Measurements from ENCODE around the gene PLPPR1. TPM values are rescaled to one million over a fixed set of nuclear protein-coding genes. Genes with fewer than 3 reads are reported as not detected.

Gene PLPPR1
- total RNA-seq, 1 experiment from 2014 or later = not detected

GRCh38 chr9:101138509-101138908 is 110.0 kb downstream of the PLPPR1 start:
- ChIA-PET CTCF (no interaction called here), POLR2A (ENCODE audit: low non-redundant PET) (no interaction called here)
- Histone ChIP-seq H3K27me3 (replicated peaks; ENCODE audit: insufficient read depth, low read depth, low read length, poor library complexity) (no peaks in the 10 kb centered on the region), H3K9me3 (ENCODE audit: low read depth, low read length, poor library complexity, severe bottlenecking) (no peaks in the 10 kb centered on the region), H3K4me1 (ENCODE audit: insufficient read depth, low read length, poor library complexity, severe bottlenecking) (no peaks in the 10 kb centered on the region), H3K36me3 (ENCODE audit: insufficient read depth, low read length, poor library complexity, severe bottlenecking) (no peaks in the 10 kb centered on the region), H3K27ac (ENCODE audit: low read depth, low read length, poor library complexity, severe bottlenecking) (no peak overlapping the region), H3K4me3 (ENCODE audit: low read depth, low read length, poor library complexity, severe bottlenecking) (no peak overlapping the region)
- BruUV-seq (replicated peaks) = no TSS peak
- intact Hi-C loops (cut with micrococcal nuclease; ENCODE audit: unreplicated experiment) = no loop called here
- TF ChIP-seq CTCF (conservative IDR thresholded peaks at IDR 0.05; ENCODE audit: low read depth, low read length) = no peak
- TF ChIP-seq EZH2 (IDR thresholded peaks at IDR 0.05; ENCODE audit: borderline replicate concordance, low read depth, low read length, poor library complexity, severe bottlenecking) = no peak
- no peak for DNase-seq (ENCODE audit: low spot score)

GRCh38 chr9:101139082-101139481 is 110.6 kb downstream of the PLPPR1 start:
- no peak overlapping the region for H3K27ac ChIP-seq (ENCODE audit: low read depth, low read length, poor library complexity, severe bottlenecking)
- intact Hi-C loops (cut with micrococcal nuclease; ENCODE audit: unreplicated experiment) = no loop called here
- H3K4me3 ChIP-seq (ENCODE audit: low read depth, low read length, poor library complexity, severe bottlenecking) = no peak overlapping the region
- CTCF ChIA-PET = no interaction called here
- TF ChIP-seq CTCF (conservative IDR thresholded peaks at IDR 0.05; ENCODE audit: low read depth, low read length) = no peak
- no peak for TF ChIP-seq EZH2 (IDR thresholded peaks at IDR 0.05; ENCODE audit: borderline replicate concordance, low read depth, low read length, poor library complexity, severe bottlenecking)
- no TSS peak for BruUV-seq (replicated peaks)
- no peaks in the 10 kb centered on the region for H3K36me3 ChIP-seq (ENCODE audit: insufficient read depth, low read length, poor library complexity, severe bottlenecking)
- H3K9me3 ChIP-seq (ENCODE audit: low read depth, low read length, poor library complexity, severe bottlenecking) = no peaks in the 10 kb centered on the region
- POLR2A ChIA-PET (ENCODE audit: low non-redundant PET) = no interaction called here
- no peaks in the 10 kb centered on the region for H3K4me1 ChIP-seq (ENCODE audit: insufficient read depth, low read length, poor library complexity, severe bottlenecking)
- H3K27me3 ChIP-seq (replicated peaks; ENCODE audit: insufficient read depth, low read depth, low read length, poor library complexity) = no peaks in the 10 kb centered on the region
- peak; percentile 3 for DNase-seq (ENCODE audit: low spot score)

- Histone ChIP-seq H3K4me1 (ENCODE audit: insufficient read depth, low read length, poor library complexity, severe bottlenecking) (no peaks in the 10 kb centered on the region), H3K27me3 (replicated peaks; ENCODE audit: insufficient read depth, low read depth, low read length, poor library complexity) (no peaks in the 10 kb centered on the region), H3K4me3 (ENCODE audit: low read depth, low read length, poor library complexity, severe bottlenecking) (no peak overlapping the region), H3K36me3 (ENCODE audit: insufficient read depth, low read length, poor library complexity, severe bottlenecking) (no peaks in the 10 kb centered on the region), H3K27ac (ENCODE audit: low read depth, low read length, poor library complexity, severe bottlenecking) (no peak overlapping the region), H3K9me3 (ENCODE audit: low read depth, low read length, poor library complexity, severe bottlenecking) (no peaks in the 10 kb centered on the region)
- no peak for DNase-seq (ENCODE audit: low spot score)
- intact Hi-C loops (cut with micrococcal nuclease; ENCODE audit: unreplicated experiment) = no loop called here
- BruUV-seq (replicated peaks) = no TSS peak
- ChIA-PET CTCF (no interaction called here), POLR2A (ENCODE audit: low non-redundant PET) (no interaction called here)
- TF ChIP-seq EZH2 (IDR thresholded peaks at IDR 0.05; ENCODE audit: borderline replicate concordance, low read depth, low read length, poor library complexity, severe bottlenecking) (no peak), CTCF (conservative IDR thresholded peaks at IDR 0.05; ENCODE audit: low read depth, low read length) (no peak)
Observed at GRCh38 chr9:101140764-101141163, 112.2 kb downstream of the PLPPR1 start.
